ENCODE measurements around the gene FOXL1.

The FOXL1 gene

DNA sequence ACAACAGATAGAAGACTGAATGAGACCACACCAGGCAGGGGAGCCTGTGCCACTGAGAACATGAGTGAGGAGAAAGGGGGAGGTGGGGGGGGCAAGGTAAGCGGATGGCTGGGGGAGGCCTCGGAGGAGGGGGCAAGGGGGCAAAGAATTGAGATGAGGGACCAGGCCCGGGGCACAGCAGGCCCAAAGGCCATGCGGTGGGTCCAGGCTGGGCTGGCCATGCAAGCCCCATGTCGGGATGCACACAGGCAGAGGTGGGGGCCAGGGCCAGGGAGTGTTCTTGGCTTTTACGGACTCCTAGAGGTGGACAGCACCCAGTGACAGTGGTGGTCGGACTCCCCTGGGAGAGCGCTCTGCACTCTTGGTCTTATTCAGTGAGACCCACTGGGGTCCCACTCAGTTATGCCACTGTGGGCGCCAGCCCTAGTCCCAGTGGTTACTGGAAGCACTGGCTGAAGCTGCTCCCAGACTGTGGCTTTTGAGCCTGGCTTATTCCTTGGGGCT, 18.5 kb upstream of the FOXL1 start:
- WGBS, 2 experiments, result 90 to 95% methylated on average over 9 of the region's 9 CpGs
- Histone ChIP-seq H3K27ac (ENCODE audit: insufficient read depth, low read depth, low read length, poor library complexity, severe bottlenecking) (no peak overlapping the region), H3K4me3 (ENCODE audit: insufficient read depth, low read depth, low read length) (no peak overlapping the region)

DNA sequence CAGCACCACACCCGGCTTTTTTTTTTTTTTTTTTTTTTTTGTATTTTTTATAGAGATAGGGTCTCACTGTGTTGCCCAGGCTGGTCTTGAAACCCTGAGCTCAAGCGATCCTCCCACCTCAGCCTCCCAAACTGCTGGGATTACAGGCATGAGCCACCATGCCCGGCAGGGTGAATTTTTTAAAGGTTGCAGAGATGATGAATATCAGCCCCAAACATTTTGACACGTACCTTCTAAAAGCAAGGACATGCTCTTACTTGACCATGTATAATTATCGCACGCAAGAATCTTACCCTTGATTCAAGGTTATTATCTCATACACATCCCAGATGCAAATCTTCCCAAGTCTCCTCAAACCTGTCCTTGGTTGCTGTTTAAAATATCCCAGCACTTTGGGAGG, 16.0 kb upstream of the FOXL1 start:
- 74 to 75% methylated on average over 5 of the region's 6 CpGs for WGBS, 2 experiments
- Histone ChIP-seq H3K27me3 (ENCODE audit: control insufficient read depth, insufficient read depth, low read length, poor library complexity, severe bottlenecking) (peaks cover 55% of the 10 kb centered on the region), H3K36me3 (ENCODE audit: control insufficient read depth, insufficient read depth, low read length) (no peaks in the 10 kb centered on the region), H3K27ac (ENCODE audit: insufficient read depth, low read depth, low read length, poor library complexity, severe bottlenecking) (no peak overlapping the region), H3K4me3 (ENCODE audit: insufficient read depth, low read depth, low read length) (no peak overlapping the region), H3K4me1 (ENCODE audit: control insufficient read depth, insufficient read depth, low read length) (peaks cover 7% of the 10 kb centered on the region), H3K9me3 (ENCODE audit: control insufficient read depth, low read length) (no peaks in the 10 kb centered on the region)

More for the DNA sequence above, 18.5 kb upstream of the FOXL1 start:
- H3K9me3 ChIP-seq (ENCODE audit: control insufficient read depth, low read length), result no peaks in the 10 kb centered on the region
- peaks cover 7% of the 10 kb centered on the region for H3K4me1 ChIP-seq (ENCODE audit: control insufficient read depth, insufficient read depth, low read length)
- no peaks in the 10 kb centered on the region for H3K36me3 ChIP-seq (ENCODE audit: control insufficient read depth, insufficient read depth, low read length)
- peaks cover 30% of the 10 kb centered on the region for H3K27me3 ChIP-seq (ENCODE audit: control insufficient read depth, insufficient read depth, low read length, poor library complexity, severe bottlenecking)

DNA sequence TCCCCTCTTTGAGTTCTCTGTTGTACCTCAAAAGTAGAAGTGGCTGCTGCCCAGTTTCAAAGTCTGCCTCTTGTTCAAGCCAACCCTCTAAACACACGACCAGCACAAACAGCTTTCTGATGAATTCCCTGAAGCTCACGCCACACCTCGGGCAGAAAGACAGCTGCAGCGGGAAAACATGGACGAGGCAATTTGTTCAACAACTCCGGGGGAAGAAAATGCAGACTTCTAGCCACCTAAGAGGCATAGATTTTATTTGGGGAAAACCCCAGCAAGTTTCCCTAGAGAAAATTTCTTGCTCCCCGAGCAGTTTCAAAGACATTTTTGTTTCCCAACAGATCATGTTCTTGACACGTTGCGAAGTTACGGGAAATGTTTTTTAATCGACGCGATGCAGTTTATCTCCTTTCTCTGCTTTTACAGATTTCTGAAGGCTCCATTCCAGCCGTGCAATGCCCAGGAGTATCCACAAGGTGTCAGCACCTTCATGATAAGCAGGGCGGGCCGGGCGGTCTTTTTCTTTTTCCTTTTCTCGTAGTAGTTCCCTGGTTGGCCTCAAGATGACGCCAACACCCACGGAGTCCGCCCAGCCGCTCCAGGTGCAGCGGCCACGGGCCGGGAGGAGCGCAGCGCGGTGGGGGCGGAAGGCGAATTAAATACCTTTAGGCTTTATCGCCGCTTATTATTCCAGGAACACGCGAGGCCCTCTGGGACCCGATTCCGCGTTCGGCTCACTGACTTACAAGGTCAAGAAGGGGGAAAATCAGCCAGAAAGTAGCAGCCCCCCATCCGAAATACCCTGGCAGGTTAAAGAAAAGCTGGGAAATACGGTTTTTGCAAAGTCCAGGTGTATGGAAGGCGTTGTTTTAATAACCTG, 14.6 kb upstream of the FOXL1 start:
- Histone ChIP-seq H3K4me1 (ENCODE audit: control insufficient read depth, insufficient read depth, low read length) (peaks cover 7% of the 10 kb centered on the region), H3K9me3 (ENCODE audit: control insufficient read depth, low read length) (no peaks in the 10 kb centered on the region), H3K27me3 (ENCODE audit: control insufficient read depth, insufficient read depth, low read length, poor library complexity, severe bottlenecking) (peaks cover 61% of the 10 kb centered on the region), H3K36me3 (ENCODE audit: control insufficient read depth, insufficient read depth, low read length) (no peaks in the 10 kb centered on the region), H3K27ac (ENCODE audit: insufficient read depth, low read depth, low read length, poor library complexity, severe bottlenecking) (no peak overlapping the region), H3K4me3 (ENCODE audit: insufficient read depth, low read depth, low read length) (peak overlapping the region; percentile 5)
- WGBS, 2 experiments, result 2% methylated on average over 41 of the region's 41 CpGs

DNA sequence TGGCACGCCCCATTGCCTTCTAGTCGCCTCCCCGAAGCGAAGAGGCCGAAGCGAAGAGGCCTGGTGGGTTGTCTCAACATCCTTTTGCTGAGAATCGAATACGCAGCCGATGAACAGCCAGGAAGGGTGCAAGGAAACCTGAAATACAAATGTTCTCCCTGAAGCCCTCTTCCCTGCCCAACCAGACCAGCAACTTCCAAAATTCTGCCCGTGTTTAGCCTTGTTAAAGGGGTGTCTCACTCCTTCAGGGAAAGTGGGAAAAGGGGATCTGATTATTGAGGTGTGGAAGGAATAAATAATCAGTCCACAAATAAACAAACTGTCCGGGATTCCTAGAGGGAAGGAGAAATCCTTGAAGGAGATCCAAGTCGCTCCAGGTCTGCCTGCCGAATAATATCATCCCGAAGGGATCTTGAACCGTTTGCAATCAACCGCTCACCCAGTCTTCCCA, 13.1 kb upstream of the FOXL1 start:
- H3K4me3 ChIP-seq (ENCODE audit: insufficient read depth, low read depth, low read length), result no peak overlapping the region
- H3K4me1 ChIP-seq (ENCODE audit: control insufficient read depth, insufficient read depth, low read length), result peaks cover 7% of the 10 kb centered on the region
- peaks cover 76% of the 10 kb centered on the region for H3K27me3 ChIP-seq (ENCODE audit: control insufficient read depth, insufficient read depth, low read length, poor library complexity, severe bottlenecking)
- H3K27ac ChIP-seq (ENCODE audit: insufficient read depth, low read depth, low read length, poor library complexity, severe bottlenecking), result no peak overlapping the region
- H3K36me3 ChIP-seq (ENCODE audit: control insufficient read depth, insufficient read depth, low read length), result no peaks in the 10 kb centered on the region
- H3K9me3 ChIP-seq (ENCODE audit: control insufficient read depth, low read length), result no peaks in the 10 kb centered on the region
- 6 to 8% methylated on average over 15 to 16 of the region's 16 CpGs for WGBS, 2 experiments

DNA sequence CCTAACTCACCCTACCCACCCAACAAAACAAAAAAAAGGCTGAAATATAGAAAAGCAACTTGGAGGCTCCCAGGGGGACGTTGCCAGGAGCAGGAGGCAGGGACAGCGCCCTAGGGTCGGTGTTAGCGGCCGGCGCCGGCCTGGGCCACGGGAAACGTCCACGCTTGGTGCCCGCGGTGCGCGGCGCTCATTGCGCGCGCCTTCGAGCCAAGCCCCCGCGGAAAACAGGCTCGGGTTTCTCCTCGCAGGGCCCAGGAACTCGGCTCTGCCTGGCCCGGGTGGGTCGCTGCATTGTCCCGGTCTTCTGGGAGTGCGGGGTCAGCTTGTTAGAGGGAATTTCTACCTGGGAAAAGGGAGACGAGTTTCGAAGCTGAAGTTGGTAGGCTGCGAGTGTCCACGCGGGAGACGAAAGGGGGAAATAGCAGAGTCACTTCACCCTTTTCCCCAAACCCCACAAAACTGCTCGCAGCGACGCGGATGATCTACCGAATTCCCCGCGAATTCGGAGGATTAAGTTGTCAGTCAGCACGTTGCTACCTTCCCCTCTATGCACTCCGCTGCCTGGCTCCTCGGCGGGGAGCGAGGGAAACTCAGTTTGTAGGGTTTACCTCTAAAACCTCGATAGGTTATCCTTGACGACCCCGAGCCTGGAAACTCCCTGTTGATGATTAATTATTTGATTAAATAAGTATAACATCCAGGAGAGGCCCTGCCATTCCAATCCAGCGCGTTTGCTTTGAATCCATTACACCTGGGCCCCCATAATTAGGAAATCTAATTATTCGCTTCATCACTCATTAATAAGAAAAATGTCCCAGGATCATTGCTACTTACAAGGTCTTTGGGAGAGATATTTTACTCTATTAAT, 12.5 kb upstream of the FOXL1 start:
- no peaks in the 10 kb centered on the region for H3K9me3 ChIP-seq (ENCODE audit: control insufficient read depth, low read length)
- WGBS, 2 experiments, result 1% methylated on average over 50 to 53 of the region's 53 CpGs
- H3K27me3 ChIP-seq (ENCODE audit: control insufficient read depth, insufficient read depth, low read length, poor library complexity, severe bottlenecking), result peaks cover 83% of the 10 kb centered on the region
- no peaks in the 10 kb centered on the region for H3K36me3 ChIP-seq (ENCODE audit: control insufficient read depth, insufficient read depth, low read length)
- no peak overlapping the region for H3K27ac ChIP-seq (ENCODE audit: insufficient read depth, low read depth, low read length, poor library complexity, severe bottlenecking)
- H3K4me1 ChIP-seq (ENCODE audit: control insufficient read depth, insufficient read depth, low read length), result peaks cover 7% of the 10 kb centered on the region
- no peak overlapping the region for H3K4me3 ChIP-seq (ENCODE audit: insufficient read depth, low read depth, low read length)

DNA sequence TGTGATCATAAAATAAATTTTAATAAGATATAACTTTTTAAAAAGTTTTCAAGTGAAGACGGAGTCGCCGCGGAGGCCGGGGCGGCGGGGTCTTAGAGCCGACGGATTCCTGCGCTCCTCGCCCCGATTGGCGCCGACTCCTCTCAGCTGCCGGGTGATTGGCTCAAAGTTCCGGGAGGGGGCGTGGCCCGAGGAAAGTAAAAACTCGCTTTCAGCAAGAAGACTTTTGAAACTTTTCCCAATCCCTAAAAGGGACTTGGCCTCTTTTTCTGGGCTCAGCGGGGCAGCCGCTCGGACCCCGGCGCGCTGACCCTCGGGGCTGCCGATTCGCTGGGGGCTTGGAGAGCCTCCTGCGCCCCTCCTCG, 11.8 kb upstream of the FOXL1 start, which contains the start of gene FOXC2:
Gene FOXC2 (plus strand): TSS at position 229 of the 365 bp plus-strand sequence. CDS start 507 bp downstream, outside the sequence.
- H3K27me3 ChIP-seq (ENCODE audit: control insufficient read depth, insufficient read depth, low read length, poor library complexity, severe bottlenecking), result peaks cover 90% of the 10 kb centered on the region
- no peak within 1 kb of the TSS for H3K27ac ChIP-seq (ENCODE audit: insufficient read depth, low read depth, low read length, poor library complexity, severe bottlenecking)

DNA sequence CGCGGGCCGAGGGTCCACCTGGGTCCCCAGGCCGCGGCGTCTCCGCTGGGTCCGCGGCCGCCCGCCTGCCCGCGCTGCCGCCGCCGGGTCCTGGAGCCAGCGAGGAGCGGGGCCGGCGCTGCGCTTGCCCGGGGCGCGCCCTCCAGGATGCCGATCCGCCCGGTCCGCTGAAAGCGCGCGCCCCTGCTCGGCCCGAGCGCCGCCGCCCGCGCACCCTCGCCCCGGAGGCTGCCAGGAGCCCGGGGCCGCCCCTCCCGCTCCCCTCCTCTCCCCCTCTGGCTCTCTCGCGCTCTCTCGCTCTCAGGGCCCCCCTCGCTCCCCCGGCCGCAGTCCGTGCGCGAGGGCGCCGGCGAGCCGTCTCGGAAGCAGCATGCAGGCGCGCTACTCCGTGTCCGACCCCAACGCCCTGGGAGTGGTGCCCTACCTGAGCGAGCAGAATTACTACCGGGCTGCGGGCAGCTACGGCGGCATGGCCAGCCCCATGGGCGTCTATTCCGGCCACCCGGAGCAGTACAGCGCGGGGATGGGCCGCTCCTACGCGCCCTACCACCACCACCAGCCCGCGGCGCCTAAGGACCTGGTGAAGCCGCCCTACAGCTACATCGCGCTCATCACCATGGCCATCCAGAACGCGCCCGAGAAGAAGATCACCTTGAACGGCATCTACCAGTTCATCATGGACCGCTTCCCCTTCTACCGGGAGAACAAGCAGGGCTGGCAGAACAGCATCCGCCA, 11.2 kb upstream of the FOXL1 start:
- Histone ChIP-seq H3K27ac (ENCODE audit: insufficient read depth, low read depth, low read length, poor library complexity, severe bottlenecking) (no peak overlapping the region), H3K9me3 (ENCODE audit: control insufficient read depth, low read length) (no peaks in the 10 kb centered on the region), H3K4me1 (ENCODE audit: control insufficient read depth, insufficient read depth, low read length) (peaks cover 7% of the 10 kb centered on the region), H3K4me3 (ENCODE audit: insufficient read depth, low read depth, low read length) (peak overlapping the region; percentile 20), H3K27me3 (ENCODE audit: control insufficient read depth, insufficient read depth, low read length, poor library complexity, severe bottlenecking) (peaks cover 95% of the 10 kb centered on the region), H3K36me3 (ENCODE audit: control insufficient read depth, insufficient read depth, low read length) (no peaks in the 10 kb centered on the region)
- 1% methylated on average over 88 of the region's 88 CpGs for WGBS, 2 experiments

More for the DNA sequence above, 11.8 kb upstream of the FOXL1 start, which contains the start of gene FOXC2:
- Histone ChIP-seq H3K4me1 (ENCODE audit: control insufficient read depth, insufficient read depth, low read length) (peaks cover 7% of the 10 kb centered on the region), H3K9me3 (ENCODE audit: control insufficient read depth, low read length) (no peaks in the 10 kb centered on the region), H3K4me3 (ENCODE audit: insufficient read depth, low read depth, low read length) (peak within 1 kb of the TSS; percentile 20), H3K36me3 (ENCODE audit: control insufficient read depth, insufficient read depth, low read length) (no peaks in the 10 kb centered on the region)
- 0% methylated on average over 30 of the region's 30 CpGs for WGBS, 2 experiments

GRCh38 chr16:86567701-86568581, 10.4 kb upstream of the FOXL1 start:
- 1% methylated on average over 116 of the region's 116 CpGs for WGBS, 2 experiments
- peak overlapping the region; percentile 34 for H3K4me3 ChIP-seq (ENCODE audit: insufficient read depth, low read depth, low read length)

More at GRCh38 chr16:86567701-86568581, 10.4 kb upstream of the FOXL1 start:
- no peaks in the 10 kb centered on the region for H3K36me3 ChIP-seq (ENCODE audit: control insufficient read depth, insufficient read depth, low read length)
- H3K27ac ChIP-seq (ENCODE audit: insufficient read depth, low read depth, low read length, poor library complexity, severe bottlenecking), result no peak overlapping the region
- no peaks in the 10 kb centered on the region for H3K9me3 ChIP-seq (ENCODE audit: control insufficient read depth, low read length)
- H3K4me1 ChIP-seq (ENCODE audit: control insufficient read depth, insufficient read depth, low read length), result peaks cover 7% of the 10 kb centered on the region
- H3K27me3 ChIP-seq (ENCODE audit: control insufficient read depth, insufficient read depth, low read length, poor library complexity, severe bottlenecking), result peaks cover 100% of the 10 kb centered on the region
